Measurements from ENCODE around the gene POC1A.
"Not testable (repeated sequence)": the region's sequence is repeated elsewhere in the genome, so short reads cannot be mapped to it uniquely, and the experiment has no call there.

Gene POC1A

GRCh38 chr3:52153389-52154096, 680 bp downstream of the POC1A start:
- peak overlapping the region; percentile 89 for H3K4me3 ChIP-seq (ENCODE audit: low read length)
- peak; percentile 18 for DNase-seq (ENCODE audit: low read depth, low spot score)
- H3K4me1 ChIP-seq (ENCODE audit: control insufficient read depth, insufficient read depth, low read length), result 0 out of 2 replicates have a peak, but pooled peaks cover 1% of the 10 kb centered on the region
- H3K9me3 ChIP-seq (ENCODE audit: control insufficient read depth, insufficient read depth, low read length), result no peaks in the 10 kb centered on the region
- whole genome bisulfite sequencing (ENCODE audit: insufficient coverage, insufficient read length), result no CpG with 5 or more reads among the region's 18 CpGs
- H3K27ac ChIP-seq (ENCODE audit: low read length), result no peak overlapping the region
- no peaks in the 10 kb centered on the region for H3K27me3 ChIP-seq (ENCODE audit: control insufficient read depth, insufficient read depth, low read length)
- peaks cover 15% of the 10 kb centered on the region for H3K36me3 ChIP-seq (ENCODE audit: control insufficient read depth, insufficient read depth, low read length)

- not testable (repeated sequence) for H3K27me3 ChIP-seq (ENCODE audit: control insufficient read depth, insufficient read depth, low read length); H3K9me3 ChIP-seq (ENCODE audit: control insufficient read depth, insufficient read depth, low read length); H3K4me3 ChIP-seq (ENCODE audit: low read length); DNase-seq (ENCODE audit: low read depth, low spot score); H3K27ac ChIP-seq (ENCODE audit: low read length); H3K4me1 ChIP-seq (ENCODE audit: control insufficient read depth, insufficient read depth, low read length)
- peaks cover 16% of the 10 kb centered on the region for H3K36me3 ChIP-seq (ENCODE audit: control insufficient read depth, insufficient read depth, low read length)
- no CpG with 5 or more reads among the region's 4 CpGs for WGBS (ENCODE audit: insufficient coverage, insufficient read length)
Measured at GRCh38 chr3:52151991-52152390, 2.2 kb downstream of the POC1A start.

GRCh38 chr3:52150860-52151259, 3.4 kb downstream of the POC1A start:
- H3K4me1 ChIP-seq (ENCODE audit: control insufficient read depth, insufficient read depth, low read length), result 0 out of 2 replicates have a peak, but pooled peaks cover 1% of the 10 kb centered on the region
- no peaks in the 10 kb centered on the region for H3K27me3 ChIP-seq (ENCODE audit: control insufficient read depth, insufficient read depth, low read length)
- H3K27ac ChIP-seq (ENCODE audit: low read length), result no peak overlapping the region
- no peak for DNase-seq (ENCODE audit: low read depth, low spot score)
- H3K9me3 ChIP-seq (ENCODE audit: control insufficient read depth, insufficient read depth, low read length), result no peaks in the 10 kb centered on the region
- H3K4me3 ChIP-seq (ENCODE audit: low read length), result no peak overlapping the region
- H3K36me3 ChIP-seq (ENCODE audit: control insufficient read depth, insufficient read depth, low read length), result peaks cover 25% of the 10 kb centered on the region
- no CpG with 5 or more reads among the region's 4 CpGs for WGBS (ENCODE audit: insufficient coverage, insufficient read length)

- no peaks in the 10 kb centered on the region for H3K27me3 ChIP-seq (ENCODE audit: control insufficient read depth, insufficient read depth, low read length)
- WGBS (ENCODE audit: insufficient coverage, insufficient read length), result no CpG with 5 or more reads among the region's 3 CpGs
Measured at GRCh38 chr3:52150357-52150756, 3.9 kb downstream of the POC1A start.

GRCh38 chr3:52149726-52150125, 4.5 kb downstream of the POC1A start:
- no peak overlapping the region for H3K27ac ChIP-seq (ENCODE audit: low read length)
- no peaks in the 10 kb centered on the region for H3K27me3 ChIP-seq (ENCODE audit: control insufficient read depth, insufficient read depth, low read length)
- H3K9me3 ChIP-seq (ENCODE audit: control insufficient read depth, insufficient read depth, low read length), result no peaks in the 10 kb centered on the region
- DNase-seq (ENCODE audit: low read depth, low spot score), result no peak
- H3K4me3 ChIP-seq (ENCODE audit: low read length), result no peak overlapping the region
- WGBS (ENCODE audit: insufficient coverage, insufficient read length), result no CpG with 5 or more reads among the region's 11 CpGs
- H3K4me1 ChIP-seq (ENCODE audit: control insufficient read depth, insufficient read depth, low read length), result 0 out of 2 replicates have a peak, but pooled peaks cover 1% of the 10 kb centered on the region
- H3K36me3 ChIP-seq (ENCODE audit: control insufficient read depth, insufficient read depth, low read length), result peaks cover 33% of the 10 kb centered on the region

More at GRCh38 chr3:52150357-52150756, 3.9 kb downstream of the POC1A start:
- Histone ChIP-seq H3K9me3 (ENCODE audit: control insufficient read depth, insufficient read depth, low read length) (no peaks in the 10 kb centered on the region), H3K27ac (ENCODE audit: low read length) (no peak overlapping the region), H3K4me1 (ENCODE audit: control insufficient read depth, insufficient read depth, low read length) (0 out of 2 replicates have a peak, but pooled peaks cover 1% of the 10 kb centered on the region), H3K4me3 (ENCODE audit: low read length) (no peak overlapping the region), H3K36me3 (ENCODE audit: control insufficient read depth, insufficient read depth, low read length) (peaks cover 30% of the 10 kb centered on the region)
- no peak for DNase-seq (ENCODE audit: low read depth, low spot score)

GRCh38 chr3:52149021-52149420, 5.2 kb downstream of the POC1A start:
- peaks cover 3% of the 10 kb centered on the region for H3K4me1 ChIP-seq (ENCODE audit: control insufficient read depth, insufficient read depth, low read length)
- no CpG with 5 or more reads among the region's 8 CpGs for WGBS (ENCODE audit: insufficient coverage, insufficient read length)

GRCh38 chr3:52147804-52148203, 6.4 kb downstream of the POC1A start:
- no peaks in the 10 kb centered on the region for H3K27me3 ChIP-seq (ENCODE audit: control insufficient read depth, insufficient read depth, low read length)
- no CpG with 5 or more reads among the region's 8 CpGs for WGBS (ENCODE audit: insufficient coverage, insufficient read length)
- H3K4me3 ChIP-seq (ENCODE audit: low read length), result no peak overlapping the region
- H3K9me3 ChIP-seq (ENCODE audit: control insufficient read depth, insufficient read depth, low read length), result no peaks in the 10 kb centered on the region
- H3K27ac ChIP-seq (ENCODE audit: low read length), result no peak overlapping the region
- H3K4me1 ChIP-seq (ENCODE audit: control insufficient read depth, insufficient read depth, low read length), result peaks cover 2% of the 10 kb centered on the region
- peaks cover 33% of the 10 kb centered on the region for H3K36me3 ChIP-seq (ENCODE audit: control insufficient read depth, insufficient read depth, low read length)
- DNase-seq (ENCODE audit: low read depth, low spot score), result no peak

More at GRCh38 chr3:52149021-52149420, 5.2 kb downstream of the POC1A start:
- Histone ChIP-seq H3K36me3 (ENCODE audit: control insufficient read depth, insufficient read depth, low read length) (peaks cover 33% of the 10 kb centered on the region), H3K9me3 (ENCODE audit: control insufficient read depth, insufficient read depth, low read length) (no peaks in the 10 kb centered on the region), H3K27me3 (ENCODE audit: control insufficient read depth, insufficient read depth, low read length) (no peaks in the 10 kb centered on the region), H3K27ac (ENCODE audit: low read length) (no peak overlapping the region), H3K4me3 (ENCODE audit: low read length) (no peak overlapping the region)
- DNase-seq (ENCODE audit: low read depth, low spot score), result no peak

GRCh38 chr3:52146811-52147210, 7.4 kb downstream of the POC1A start:
- Histone ChIP-seq H3K4me3 (ENCODE audit: low read length) (no peak overlapping the region), H3K27me3 (ENCODE audit: control insufficient read depth, insufficient read depth, low read length) (no peaks in the 10 kb centered on the region), H3K9me3 (ENCODE audit: control insufficient read depth, insufficient read depth, low read length) (no peaks in the 10 kb centered on the region), H3K27ac (ENCODE audit: low read length) (no peak overlapping the region), H3K36me3 (ENCODE audit: control insufficient read depth, insufficient read depth, low read length) (peaks cover 33% of the 10 kb centered on the region), H3K4me1 (ENCODE audit: control insufficient read depth, insufficient read depth, low read length) (peaks cover 2% of the 10 kb centered on the region)
- DNase-seq (ENCODE audit: low read depth, low spot score), result no peak
- no CpG with 5 or more reads among the region's 13 CpGs for whole genome bisulfite sequencing (ENCODE audit: insufficient coverage, insufficient read length)

GRCh38 chr3:52146189-52146588, 8.0 kb downstream of the POC1A start:
- Histone ChIP-seq H3K27ac (ENCODE audit: low read length) (no peak overlapping the region), H3K36me3 (ENCODE audit: control insufficient read depth, insufficient read depth, low read length) (peaks cover 33% of the 10 kb centered on the region), H3K4me1 (ENCODE audit: control insufficient read depth, insufficient read depth, low read length) (peaks cover 2% of the 10 kb centered on the region), H3K9me3 (ENCODE audit: control insufficient read depth, insufficient read depth, low read length) (no peaks in the 10 kb centered on the region), H3K27me3 (ENCODE audit: control insufficient read depth, insufficient read depth, low read length) (no peaks in the 10 kb centered on the region), H3K4me3 (ENCODE audit: low read length) (no peak overlapping the region)
- DNase-seq (ENCODE audit: low read depth, low spot score), result no peak
- WGBS (ENCODE audit: insufficient coverage, insufficient read length), result no CpG with 5 or more reads among the region's 1 CpG

GRCh38 chr3:52145736-52146110, 8.5 kb downstream of the POC1A start:
- no CpG with 5 or more reads among the region's 8 CpGs for WGBS (ENCODE audit: insufficient coverage, insufficient read length)
- Histone ChIP-seq H3K27ac (ENCODE audit: low read length) (no peak overlapping the region), H3K36me3 (ENCODE audit: control insufficient read depth, insufficient read depth, low read length) (peaks cover 32% of the 10 kb centered on the region), H3K4me3 (ENCODE audit: low read length) (no peak overlapping the region), H3K9me3 (ENCODE audit: control insufficient read depth, insufficient read depth, low read length) (no peaks in the 10 kb centered on the region), H3K4me1 (ENCODE audit: control insufficient read depth, insufficient read depth, low read length) (peaks cover 2% of the 10 kb centered on the region), H3K27me3 (ENCODE audit: control insufficient read depth, insufficient read depth, low read length) (no peaks in the 10 kb centered on the region)
- no peak for DNase-seq (ENCODE audit: low read depth, low spot score)

Measured in iPS DF 6.9 (cell line).